Stimulated activated naive CD8-positive, alpha-beta T cell treated with anti-CD3 and anti-CD28 coated beads, Interleukin-15, Interleukin-2, amounts not matched to agents 100 ng/mL and 50 ng/mL, for 24 hours (primary cell): ENCODE measurements around the gene MLLT1.

Experiments
- H3K27ac Mint-ChIP-seq: one replicate; pipeline ENCODE4 v1.8.0; 2021; ENCODE audit warnings: mild to moderate bottlenecking, mixed read lengths
- H3K27me3 Mint-ChIP-seq: one replicate; pipeline ENCODE4 v1.8.0; 2021; ENCODE audit warnings: mixed read lengths
- H3K36me3 Mint-ChIP-seq: one replicate; pipeline ENCODE4 v1.8.0; 2021; ENCODE audit warnings: low read depth, mixed read lengths
- H3K4me1 Mint-ChIP-seq: one replicate; pipeline ENCODE4 v1.8.0; 2021; ENCODE audit warnings: low read depth, mixed read lengths
- H3K4me3 Mint-ChIP-seq: one replicate; pipeline ENCODE4 v1.8.0; 2021; ENCODE audit warnings: mild to moderate bottlenecking, mixed read lengths
- H3K9me3 Mint-ChIP-seq: one replicate; pipeline ENCODE4 v1.8.0; 2021; ENCODE audit warnings: mixed read lengths

The MLLT1 gene

DNA sequence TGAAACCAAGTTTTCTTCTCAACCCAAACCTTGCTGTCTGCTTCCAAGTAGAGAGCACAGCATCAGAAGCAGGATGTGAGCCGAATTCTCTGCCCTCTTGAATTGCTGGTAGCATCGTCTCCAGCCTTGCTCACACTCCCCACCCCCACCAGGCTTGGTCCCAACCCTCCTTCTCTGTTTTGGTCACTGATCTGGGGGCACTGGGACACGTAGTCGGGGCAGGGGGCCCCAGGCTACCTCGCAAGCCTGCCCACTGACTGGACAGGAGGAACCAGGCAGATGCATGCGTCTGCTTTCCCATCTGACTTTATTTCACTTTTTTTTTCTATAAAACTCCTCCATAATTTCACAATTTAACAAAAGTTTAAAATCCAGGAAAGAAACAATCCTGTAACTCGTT, 69.7 kb downstream of the MLLT1 start:
- H3K27ac Mint-ChIP-seq: peak overlapping the region; percentile 46
- no peak overlapping the region for H3K4me3 Mint-ChIP-seq
- H3K36me3 Mint-ChIP-seq: peaks cover 6% of the 10 kb centered on the region
- no peaks in the 10 kb centered on the region for H3K9me3 Mint-ChIP-seq
- no peaks in the 10 kb centered on the region for H3K27me3 Mint-ChIP-seq
- H3K4me1 Mint-ChIP-seq: no peaks in the 10 kb centered on the region

DNA sequence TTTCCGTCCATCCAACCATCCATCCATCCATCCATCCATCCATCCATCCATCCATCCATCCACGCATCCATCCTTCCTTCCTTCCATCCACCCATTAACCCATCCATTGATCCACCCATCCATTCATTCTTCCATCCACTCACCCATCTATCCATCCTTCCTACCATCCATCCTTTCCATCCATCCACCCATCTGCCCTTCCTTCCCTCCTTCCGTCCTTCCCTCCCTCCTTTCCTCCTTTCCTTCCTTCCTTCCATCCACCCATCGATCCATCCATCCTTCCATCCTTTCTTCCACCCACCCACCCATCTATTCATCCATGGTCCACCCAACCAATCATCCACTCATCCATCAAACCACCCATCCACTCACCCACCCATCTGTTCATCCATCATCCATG, 70.1 kb downstream of the MLLT1 start:
- peak overlapping the region; percentile 46 for H3K27ac Mint-ChIP-seq
- no peak overlapping the region for H3K4me3 Mint-ChIP-seq
- H3K9me3 Mint-ChIP-seq: no peaks in the 10 kb centered on the region
- no peaks in the 10 kb centered on the region for H3K4me1 Mint-ChIP-seq
- peaks cover 6% of the 10 kb centered on the region for H3K36me3 Mint-ChIP-seq
- H3K27me3 Mint-ChIP-seq: no peaks in the 10 kb centered on the region

DNA sequence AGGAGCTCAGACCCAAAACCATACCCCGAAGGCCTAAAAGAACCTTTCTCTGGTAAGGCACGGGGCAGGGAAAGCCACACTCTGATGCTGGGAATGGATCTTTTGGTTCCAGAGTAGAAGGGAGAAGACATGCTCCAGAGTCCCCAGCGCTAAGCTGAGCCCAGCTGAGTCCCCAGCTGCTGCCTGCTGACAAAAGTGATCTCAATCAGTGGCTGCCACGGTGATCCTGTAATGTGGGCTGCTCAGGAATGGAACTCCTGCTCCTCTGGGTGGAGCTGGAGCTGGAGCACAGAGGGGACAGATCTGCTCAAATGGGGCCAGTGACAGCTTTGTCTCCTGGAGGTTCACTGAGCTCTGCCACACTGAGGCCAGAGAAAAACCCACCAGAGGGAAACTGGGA, 70.5 kb downstream of the MLLT1 start:
- no peak overlapping the region for H3K27ac Mint-ChIP-seq
- no peaks in the 10 kb centered on the region for H3K9me3 Mint-ChIP-seq
- H3K4me1 Mint-ChIP-seq: no peaks in the 10 kb centered on the region
- no peak overlapping the region for H3K4me3 Mint-ChIP-seq
- peaks cover 6% of the 10 kb centered on the region for H3K36me3 Mint-ChIP-seq
- no peaks in the 10 kb centered on the region for H3K27me3 Mint-ChIP-seq

DNA sequence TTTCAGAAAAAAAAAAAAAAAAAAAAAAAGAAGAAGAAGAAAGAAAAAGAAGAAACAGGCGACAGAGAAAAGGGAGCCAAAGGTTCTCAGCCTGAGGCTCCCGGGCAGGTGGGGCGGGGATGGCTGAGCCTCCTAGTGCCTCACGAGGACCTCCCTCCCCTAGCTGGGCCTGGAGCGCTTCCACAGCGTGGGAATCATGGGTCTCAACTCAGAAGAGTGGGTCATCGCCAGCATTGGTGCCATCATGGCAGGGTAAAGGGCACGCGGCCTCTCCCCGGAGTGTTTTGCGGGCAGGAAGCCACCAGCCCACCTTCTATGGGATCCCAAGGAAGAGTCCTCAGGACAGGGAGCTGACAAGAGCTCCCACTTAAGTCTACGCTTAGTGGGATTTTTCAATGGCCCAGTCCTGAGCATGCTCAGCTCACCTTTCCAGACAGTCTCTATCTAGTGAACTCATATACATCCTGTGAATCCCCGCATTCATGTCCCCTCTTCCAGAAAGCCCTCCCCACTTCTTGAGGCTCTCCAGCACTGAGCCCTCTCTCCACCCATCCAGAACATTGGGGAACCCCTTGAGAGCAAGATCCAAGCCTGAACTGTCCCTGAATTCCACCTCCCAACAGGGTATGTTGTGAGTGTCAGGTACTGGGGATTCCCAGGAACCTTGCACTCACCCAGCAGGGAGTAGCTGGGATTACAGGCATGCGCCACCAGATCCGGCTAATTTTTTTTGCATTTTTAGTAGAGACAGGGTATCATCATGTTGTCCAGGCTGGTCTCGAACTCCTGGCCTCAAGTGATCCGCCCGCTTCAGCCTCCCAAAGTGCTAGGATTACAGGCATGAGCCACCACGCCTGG, 74.7 kb downstream of the MLLT1 start:
- H3K4me1 Mint-ChIP-seq: no peaks in the 10 kb centered on the region
- H3K27me3 Mint-ChIP-seq: no peaks in the 10 kb centered on the region
- H3K9me3 Mint-ChIP-seq: no peaks in the 10 kb centered on the region
- no peaks in the 10 kb centered on the region for H3K36me3 Mint-ChIP-seq
- no peak overlapping the region for H3K27ac Mint-ChIP-seq
- H3K4me3 Mint-ChIP-seq: no peak overlapping the region

DNA sequence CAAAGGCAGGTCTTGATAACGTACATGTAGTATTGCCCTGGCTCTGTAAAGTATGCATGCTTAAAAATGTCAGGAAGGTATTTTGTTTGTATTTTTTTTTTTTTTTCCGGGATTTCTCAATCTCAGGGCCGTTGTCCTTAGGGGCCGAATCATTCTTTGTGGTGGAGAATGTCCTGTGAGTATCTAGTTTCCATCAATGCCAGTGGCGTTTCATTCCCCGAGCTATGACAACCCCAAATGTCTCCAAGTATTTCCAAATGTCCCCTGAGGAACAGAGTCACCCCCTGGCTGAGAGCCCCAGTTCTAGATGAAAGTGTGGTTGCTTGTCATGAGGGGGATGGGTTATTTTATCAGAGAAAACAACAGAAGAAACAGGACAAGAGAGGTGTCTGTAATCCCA, 75.6 kb downstream of the MLLT1 start:
- peaks cover 6% of the 10 kb centered on the region for H3K4me1 Mint-ChIP-seq
- H3K36me3 Mint-ChIP-seq: no peaks in the 10 kb centered on the region
- no peak overlapping the region for H3K4me3 Mint-ChIP-seq
- no peak overlapping the region for H3K27ac Mint-ChIP-seq
- H3K9me3 Mint-ChIP-seq: no peaks in the 10 kb centered on the region
- H3K27me3 Mint-ChIP-seq: no peaks in the 10 kb centered on the region

DNA sequence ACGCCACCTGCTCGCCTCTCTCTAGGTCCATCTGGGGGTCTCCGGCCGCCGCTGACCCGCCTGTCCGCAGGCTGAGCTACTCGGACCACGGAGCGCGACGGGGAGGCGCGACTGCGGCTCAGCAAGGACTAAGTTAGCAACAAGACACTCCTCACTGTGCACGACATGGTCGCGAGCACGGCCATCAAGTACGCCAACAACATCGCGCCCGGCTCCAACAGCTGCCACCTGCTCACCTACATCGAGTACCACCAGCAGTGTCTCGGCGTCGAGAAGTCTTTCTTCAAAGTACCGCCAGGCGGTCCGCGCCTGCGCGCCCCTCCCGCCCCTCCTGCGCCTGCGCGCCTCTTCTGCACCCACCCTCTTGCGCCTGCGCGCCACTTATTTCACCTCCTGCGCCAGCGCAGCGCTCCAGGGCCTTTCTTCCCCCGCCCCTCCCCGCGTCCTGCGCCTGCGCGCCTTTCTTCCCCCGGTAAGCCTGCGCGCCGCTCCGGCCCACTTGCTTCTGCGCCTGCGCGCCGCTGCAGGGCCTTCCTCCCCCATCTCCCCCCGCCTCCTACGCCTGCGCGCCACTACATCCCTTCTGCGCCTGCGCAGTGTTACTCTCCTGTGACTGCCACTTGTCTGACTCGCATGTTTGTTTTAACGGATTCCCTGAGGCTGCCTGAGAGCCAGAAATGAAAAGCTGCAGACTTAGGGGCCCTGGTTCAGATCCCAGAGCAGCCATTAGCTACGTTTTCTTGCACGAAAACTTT, 80.4 kb downstream of the MLLT1 start:
- H3K36me3 Mint-ChIP-seq: peaks cover 17% of the 10 kb centered on the region
- H3K4me1 Mint-ChIP-seq: peaks cover 18% of the 10 kb centered on the region
- H3K4me3 Mint-ChIP-seq: peak overlapping the region; percentile 95
- H3K9me3 Mint-ChIP-seq: peaks cover 6% of the 10 kb centered on the region
- no peaks in the 10 kb centered on the region for H3K27me3 Mint-ChIP-seq
- peak overlapping the region; percentile 89 for H3K27ac Mint-ChIP-seq

DNA sequence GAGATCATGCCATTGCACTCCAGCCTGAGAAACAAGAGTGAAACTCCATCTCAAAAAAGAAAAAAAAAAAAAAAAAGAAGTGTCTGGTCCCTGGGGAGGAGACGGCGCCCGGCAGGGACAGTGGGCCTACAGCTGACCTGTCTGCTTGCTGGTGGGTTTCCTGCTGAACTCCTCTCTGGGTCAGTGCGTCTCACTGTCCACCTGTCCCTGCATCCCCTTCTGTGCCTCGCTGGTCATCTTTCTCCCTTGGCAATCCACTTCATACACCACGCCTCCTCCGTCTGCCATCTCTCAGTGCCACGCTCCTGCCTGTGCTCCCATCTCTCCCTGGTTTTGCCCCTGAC, 80.9 kb downstream of the MLLT1 start:
- Mint-ChIP-seq H3K9me3 (peaks cover 6% of the 10 kb centered on the region), H3K4me3 (peak overlapping the region; percentile 95), H3K27me3 (no peaks in the 10 kb centered on the region), H3K36me3 (peaks cover 19% of the 10 kb centered on the region), H3K27ac (peak overlapping the region; percentile 89), H3K4me1 (peaks cover 18% of the 10 kb centered on the region)

DNA sequence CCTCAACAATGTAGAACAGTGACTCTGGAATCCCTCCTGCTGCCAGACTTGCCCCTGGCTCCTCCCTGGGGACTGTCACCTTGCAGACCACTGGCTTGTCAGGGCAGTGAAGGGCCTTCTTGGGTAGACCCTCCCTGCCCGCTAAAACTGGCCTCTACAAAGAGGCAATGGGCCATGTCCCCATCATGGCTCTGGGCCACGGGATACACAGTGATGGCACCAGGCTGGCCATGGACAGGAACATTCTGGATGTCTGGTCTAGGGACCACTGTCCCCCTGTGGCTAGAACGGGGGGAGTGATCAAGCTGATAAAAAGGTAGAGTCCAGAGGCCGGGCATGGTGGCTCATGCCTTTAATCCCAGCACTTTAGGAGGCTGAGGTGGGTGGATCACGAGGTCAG, 83.4 kb downstream of the MLLT1 start:
- peaks cover 41% of the 10 kb centered on the region for H3K36me3 Mint-ChIP-seq
- H3K4me3 Mint-ChIP-seq: no peak overlapping the region
- no peak overlapping the region for H3K27ac Mint-ChIP-seq
- H3K27me3 Mint-ChIP-seq: no peaks in the 10 kb centered on the region
- H3K9me3 Mint-ChIP-seq: peaks cover 6% of the 10 kb centered on the region
- peaks cover 18% of the 10 kb centered on the region for H3K4me1 Mint-ChIP-seq

DNA sequence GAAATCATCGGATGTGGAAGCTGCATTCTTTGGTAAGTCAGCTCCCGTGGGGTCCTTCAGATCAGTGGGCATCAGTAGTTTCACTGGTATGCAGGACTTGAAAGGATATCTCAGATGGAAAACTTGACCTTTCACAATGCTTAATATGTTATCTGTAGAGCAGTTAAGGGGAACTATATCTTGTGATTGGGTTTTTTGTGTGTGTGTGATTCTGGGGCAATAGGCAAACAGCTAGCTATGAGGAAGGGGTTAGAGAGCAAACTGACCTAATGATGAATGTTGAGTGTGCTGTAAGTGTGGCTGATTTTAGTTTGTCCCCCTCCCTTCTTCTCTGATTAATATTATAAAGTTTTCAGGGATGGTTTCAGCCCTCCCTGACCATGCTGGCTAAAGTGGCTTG, 91.0 kb downstream of the MLLT1 start:
- H3K36me3 Mint-ChIP-seq: peaks cover 34% of the 10 kb centered on the region
- H3K4me3 Mint-ChIP-seq: no peak overlapping the region
- H3K4me1 Mint-ChIP-seq: no peaks in the 10 kb centered on the region
- H3K9me3 Mint-ChIP-seq: peaks cover 10% of the 10 kb centered on the region
- H3K27ac Mint-ChIP-seq: no peak overlapping the region
- peaks cover 4% of the 10 kb centered on the region for H3K27me3 Mint-ChIP-seq

DNA sequence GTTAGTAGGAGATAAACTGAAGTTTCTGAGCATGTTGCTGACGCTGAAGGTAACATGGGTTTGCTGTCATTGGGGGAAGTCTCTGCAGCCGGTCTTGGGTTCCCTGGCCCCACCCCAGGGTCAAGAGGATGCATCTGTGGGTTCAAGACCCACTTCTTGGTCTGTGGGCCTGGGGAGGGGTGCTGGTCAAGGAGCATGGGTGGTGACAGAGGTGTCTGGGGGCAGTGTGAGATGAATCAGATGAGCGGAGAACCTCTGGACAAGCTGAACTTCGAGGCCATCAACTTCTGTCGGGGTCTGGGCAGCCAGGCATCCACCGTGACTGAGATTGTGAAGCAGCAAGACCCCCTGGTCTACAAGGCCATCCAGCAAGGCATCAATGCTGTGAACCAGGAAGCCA, 92.4 kb downstream of the MLLT1 start:
- Mint-ChIP-seq H3K27ac (no peak overlapping the region), H3K27me3 (peaks cover 14% of the 10 kb centered on the region), H3K9me3 (peaks cover 10% of the 10 kb centered on the region)

DNA sequence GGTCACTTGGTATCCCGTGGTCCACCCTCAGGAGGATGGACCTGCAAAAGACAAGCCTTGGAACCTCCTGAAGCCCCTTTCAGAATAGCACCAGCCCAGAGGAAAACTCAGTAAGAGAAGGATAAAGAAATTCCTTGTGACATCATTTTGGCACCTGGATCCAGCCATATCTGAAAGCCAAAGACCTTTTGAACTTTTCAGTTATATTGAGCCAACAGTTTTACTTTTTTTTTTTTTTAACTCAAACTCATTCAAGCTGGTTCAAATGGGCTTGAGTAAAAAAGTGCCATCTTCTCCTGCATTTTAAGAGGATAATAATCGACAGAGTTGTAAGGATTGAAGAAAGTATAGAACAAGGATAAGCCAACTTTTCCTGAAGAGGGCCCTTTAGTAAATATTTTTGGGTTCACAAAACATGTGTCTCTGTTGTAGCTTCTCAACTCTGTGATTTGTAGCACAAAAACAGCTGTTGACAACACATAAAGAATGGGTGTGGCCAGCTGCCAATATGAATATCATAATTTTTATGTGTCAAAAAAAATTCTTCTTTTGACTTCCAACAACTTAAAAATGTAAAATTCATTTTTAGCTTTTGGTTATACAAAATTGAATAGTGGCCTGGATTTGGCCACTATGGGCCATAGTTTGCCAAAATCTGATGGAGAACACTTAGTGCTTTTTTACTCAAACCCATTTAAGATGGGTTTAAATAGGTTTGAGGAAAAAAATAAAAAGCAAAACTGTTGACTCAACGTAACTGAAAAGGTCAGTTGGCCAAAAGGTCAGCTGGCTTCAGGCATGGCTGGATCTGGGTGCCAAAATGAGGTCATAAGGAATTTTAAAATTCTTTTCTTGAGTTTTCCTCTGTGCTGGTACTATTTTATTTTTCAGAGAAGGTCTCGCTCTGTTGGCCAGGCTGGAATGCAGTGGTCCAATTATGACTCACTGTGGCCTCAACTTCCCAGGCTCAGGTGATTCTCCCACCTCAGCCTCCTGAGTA, 93.6 kb downstream of the MLLT1 start:
- Mint-ChIP-seq H3K27ac (no peak overlapping the region), H3K4me3 (no peak overlapping the region), H3K27me3 (peaks cover 23% of the 10 kb centered on the region), H3K9me3 (peaks cover 10% of the 10 kb centered on the region), H3K36me3 (peaks cover 10% of the 10 kb centered on the region), H3K4me1 (peaks cover 7% of the 10 kb centered on the region)

More for the DNA sequence above, 92.4 kb downstream of the MLLT1 start:
- H3K36me3 Mint-ChIP-seq: peaks cover 20% of the 10 kb centered on the region
- no peaks in the 10 kb centered on the region for H3K4me1 Mint-ChIP-seq
- no peak overlapping the region for H3K4me3 Mint-ChIP-seq

DNA sequence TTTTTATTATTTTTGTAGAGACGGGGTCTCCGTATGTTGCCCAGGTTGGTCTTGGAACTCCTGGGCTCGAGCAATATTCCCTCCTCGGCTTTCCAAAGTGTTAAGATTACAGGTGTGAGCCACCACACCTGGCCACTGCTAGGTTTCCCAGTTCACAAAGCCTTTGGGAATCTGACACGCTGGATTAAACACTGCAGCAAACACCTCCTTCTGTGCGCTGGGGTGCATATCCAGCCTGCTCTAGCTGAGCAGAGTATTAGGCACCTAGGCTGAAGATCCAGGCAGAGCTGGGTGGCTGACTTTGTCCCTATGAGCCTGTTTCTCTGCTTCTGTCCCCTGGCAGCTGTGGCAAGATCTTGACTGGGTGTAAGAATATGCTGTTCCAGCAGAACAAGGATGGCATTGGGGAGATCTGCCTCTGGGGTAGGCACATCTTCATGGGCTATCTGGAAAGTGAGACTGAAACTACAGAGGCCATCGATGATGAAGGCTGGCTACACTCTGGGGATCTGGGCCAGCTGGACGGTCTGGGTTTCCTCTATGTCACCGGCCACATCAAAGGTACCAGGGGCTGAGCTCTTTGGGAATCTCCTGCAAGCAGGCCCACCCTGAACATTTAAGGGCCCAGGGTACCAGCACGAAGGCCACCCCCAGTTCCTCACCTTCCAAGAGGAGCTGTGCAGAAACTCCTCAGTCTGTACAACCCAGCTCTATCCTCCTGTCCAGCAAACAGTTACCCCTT, 94.5 kb downstream of the MLLT1 start:
- Mint-ChIP-seq H3K4me1 (peaks cover 7% of the 10 kb centered on the region), H3K36me3 (peaks cover 7% of the 10 kb centered on the region), H3K27ac (no peak overlapping the region), H3K4me3 (no peak overlapping the region), H3K9me3 (peaks cover 7% of the 10 kb centered on the region), H3K27me3 (peaks cover 28% of the 10 kb centered on the region)

DNA sequence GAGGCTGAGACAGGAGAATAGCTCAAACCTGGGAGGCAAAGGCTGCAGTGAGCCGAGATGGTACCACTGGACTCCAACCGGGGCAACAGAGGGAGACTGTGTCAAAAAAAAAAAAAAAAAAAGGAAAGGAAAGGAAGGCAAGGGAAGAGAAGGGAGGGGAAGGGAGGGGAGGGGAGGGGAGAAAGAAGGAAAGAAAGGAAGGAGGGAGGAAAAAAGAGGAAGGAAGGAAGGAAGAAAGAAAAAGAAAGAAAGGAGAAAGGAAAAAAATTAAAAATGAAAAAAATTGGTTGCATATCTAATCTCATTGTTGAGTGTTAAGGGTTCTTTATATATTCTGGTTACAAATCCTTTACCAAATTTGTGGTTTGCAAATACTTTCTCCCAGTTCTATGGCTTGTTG, 98.7 kb downstream of the MLLT1 start:
- no peak overlapping the region for H3K4me3 Mint-ChIP-seq
- H3K4me1 Mint-ChIP-seq: peaks cover 7% of the 10 kb centered on the region
- H3K36me3 Mint-ChIP-seq: no peaks in the 10 kb centered on the region
- H3K9me3 Mint-ChIP-seq: no peaks in the 10 kb centered on the region
- no peak overlapping the region for H3K27ac Mint-ChIP-seq
- peaks cover 46% of the 10 kb centered on the region for H3K27me3 Mint-ChIP-seq

DNA sequence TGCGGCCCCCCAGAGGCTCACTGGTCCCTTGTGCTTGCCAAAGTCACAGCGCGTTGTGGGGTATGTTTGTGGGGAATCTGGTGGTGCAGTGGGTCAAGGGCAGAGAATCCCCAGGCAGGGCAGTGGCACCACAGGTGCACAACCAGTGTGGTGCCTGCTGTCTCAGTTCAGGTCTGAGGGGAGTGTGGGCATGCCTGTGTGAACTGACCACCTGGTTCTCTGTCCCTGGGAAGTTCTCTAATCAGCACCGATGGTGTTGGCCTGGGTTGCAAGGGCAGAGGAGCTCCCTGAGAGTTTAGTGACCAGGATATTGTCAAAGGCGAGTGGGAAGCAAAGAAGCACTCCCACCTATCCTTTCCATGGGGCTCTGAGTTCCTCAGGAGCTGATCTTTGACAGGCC, 106.6 kb downstream of the MLLT1 start:
- H3K27ac Mint-ChIP-seq: no peak overlapping the region
- H3K9me3 Mint-ChIP-seq: peaks cover 9% of the 10 kb centered on the region
- peaks cover 21% of the 10 kb centered on the region for H3K27me3 Mint-ChIP-seq

More for the DNA sequence above, 106.6 kb downstream of the MLLT1 start:
- Mint-ChIP-seq H3K4me3 (no peak overlapping the region), H3K36me3 (no peaks in the 10 kb centered on the region), H3K4me1 (no peaks in the 10 kb centered on the region)
